IPS DF 4.7 (cell line): ENCODE measurements around the gene PTOV1.

Source experiments
- DNase-seq: peaks from one replicate; pipeline ENCODE4 v3.0.0-alpha.2; 2013; ENCODE audit warnings: low spot score; ENCODE audit errors: extremely low read depth

The PTOV1 gene

GRCh38 chr19:49888510-49888824 lies 37.5 kb downstream of the PTOV1 start:
- DNase-seq = no peak

DNA sequence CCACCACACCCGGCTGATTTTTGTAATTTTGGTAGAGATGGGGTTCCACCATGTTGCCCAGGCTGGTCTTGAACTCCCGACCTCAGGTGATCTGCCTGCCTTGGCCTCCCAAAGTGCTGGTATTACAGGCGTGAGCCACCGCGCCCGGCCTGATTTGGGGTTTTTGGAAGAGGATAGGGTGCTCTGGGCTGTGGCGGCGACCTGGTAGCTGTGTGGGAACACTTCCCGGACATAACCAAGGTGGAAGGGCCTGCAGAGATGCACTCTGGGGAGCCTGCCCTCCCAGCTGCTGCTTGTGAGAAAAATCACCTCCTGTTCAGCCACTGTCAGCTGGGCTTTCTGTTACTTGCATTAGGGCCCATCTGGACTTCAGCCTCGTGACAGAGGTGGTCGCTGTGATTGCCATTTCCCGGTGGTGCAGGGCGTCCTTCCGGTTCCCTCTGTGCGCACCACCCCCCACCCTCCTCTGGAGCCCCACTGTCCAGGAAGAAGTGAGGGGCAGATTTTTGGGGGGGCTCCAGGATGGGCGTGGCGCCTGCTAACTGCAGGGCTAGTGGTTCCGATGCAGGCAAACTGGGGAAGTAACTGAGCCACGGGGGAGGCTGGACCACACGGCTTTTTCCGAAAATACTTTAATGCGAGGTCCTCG lies 38.2 kb downstream of the PTOV1 start:
- no peak for DNase-seq

GRCh38 chr19:49889687-49890348 lies 38.9 kb downstream of the PTOV1 start:
- no peak for DNase-seq

DNA sequence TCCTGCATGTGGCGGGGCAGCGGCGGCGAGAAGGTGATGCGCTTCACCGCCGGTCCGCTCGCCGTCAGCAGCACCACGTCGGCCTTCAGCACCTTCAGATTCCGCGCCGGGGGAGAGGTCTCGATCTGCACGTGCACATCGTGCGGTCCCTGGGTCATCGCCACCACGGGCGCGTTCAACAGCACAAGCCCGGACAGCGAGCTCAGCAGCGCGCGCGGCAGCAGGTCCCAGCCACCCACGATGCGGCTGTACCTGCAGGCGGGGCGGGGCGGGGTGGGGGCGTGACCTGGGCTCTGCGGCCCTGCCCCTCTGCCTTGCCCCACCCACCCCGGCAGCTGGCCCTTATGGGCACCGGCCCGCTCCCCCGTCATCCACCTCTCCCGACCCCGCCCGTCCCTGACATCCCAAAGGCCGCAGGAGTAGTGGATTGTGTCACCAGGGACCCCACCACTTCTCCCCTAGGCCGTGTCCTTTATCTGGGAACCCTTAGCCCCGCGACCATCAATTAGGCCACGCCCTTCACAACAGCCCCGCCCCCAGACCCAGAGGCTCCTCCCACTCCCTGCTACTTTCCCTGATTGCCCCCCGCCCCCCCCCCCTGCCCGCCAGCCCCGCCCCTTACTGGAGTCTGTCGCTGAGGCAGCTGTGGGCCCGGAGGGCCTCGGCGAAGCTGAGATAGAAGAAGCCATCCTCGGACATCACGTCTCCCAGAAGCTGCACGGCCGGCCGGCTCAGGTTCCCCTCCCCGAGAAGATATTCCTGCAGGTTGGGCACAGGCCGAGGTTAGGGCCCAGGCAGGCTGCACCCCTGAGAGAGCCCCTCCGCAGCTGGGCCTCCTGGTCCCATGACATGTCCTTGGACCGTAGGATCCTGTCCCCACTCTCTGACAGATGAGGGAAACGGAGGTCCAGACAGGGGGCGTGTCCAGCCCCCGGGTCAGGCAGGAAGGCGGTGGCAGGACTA lies 39.7 kb downstream of the PTOV1 start:
- DNase-seq = no peak

- no peak for DNase-seq
Observed at GRCh38 chr19:49891393-49891792, 40.4 kb downstream of the PTOV1 start.

- no peak for DNase-seq
Observed at GRCh38 chr19:49892716-49893115, 41.8 kb downstream of the PTOV1 start.

- no peak for DNase-seq
Observed at GRCh38 chr19:49894011-49894664, 43.2 kb downstream of the PTOV1 start.

DNA sequence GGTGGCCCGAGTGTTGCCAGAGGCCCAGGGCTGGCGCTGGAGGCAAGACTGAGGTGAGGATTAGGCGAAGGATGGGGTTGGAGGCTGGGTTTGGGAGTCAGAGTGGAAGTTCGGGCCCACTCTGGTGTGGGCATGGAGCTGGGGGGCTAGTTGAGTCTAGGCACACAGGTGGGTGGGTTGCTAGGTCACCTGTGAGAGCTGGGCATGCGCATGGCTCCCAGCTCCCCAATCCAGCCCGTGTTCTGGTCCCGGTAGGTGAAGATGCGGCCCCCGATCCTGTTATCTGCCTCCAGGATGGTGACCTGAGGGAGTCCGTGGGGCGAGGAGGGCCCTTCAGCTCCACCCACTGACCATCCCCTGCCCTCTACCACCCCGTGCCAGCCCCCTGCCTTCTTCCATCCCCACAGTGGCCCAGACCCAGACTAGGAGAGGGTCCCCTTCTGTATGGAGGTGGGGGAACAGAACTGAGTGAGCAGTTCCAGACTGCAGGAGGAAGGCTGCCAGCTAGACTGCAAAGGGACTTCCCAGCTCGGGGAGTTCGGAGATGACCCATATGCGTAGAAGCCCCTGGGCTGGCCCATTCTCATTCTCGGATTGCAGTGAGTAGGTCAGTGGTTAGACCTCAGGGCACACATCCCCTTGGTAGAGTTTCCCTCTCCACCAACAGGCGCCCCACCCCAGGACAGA lies 44.1 kb downstream of the PTOV1 start:
- DNase-seq = no peak

- no peak for DNase-seq
Observed at GRCh38 chr19:49895566-49896297, 44.8 kb downstream of the PTOV1 start.

- DNase-seq = no peak
Observed at GRCh38 chr19:49896863-49897621, 46.1 kb downstream of the PTOV1 start, which contains the start of gene IL4I1. TSS of gene IL4I1 (minus strand) at chr19:49896887. CDS start at chr19:49896160, 727 bp downstream.

DNA sequence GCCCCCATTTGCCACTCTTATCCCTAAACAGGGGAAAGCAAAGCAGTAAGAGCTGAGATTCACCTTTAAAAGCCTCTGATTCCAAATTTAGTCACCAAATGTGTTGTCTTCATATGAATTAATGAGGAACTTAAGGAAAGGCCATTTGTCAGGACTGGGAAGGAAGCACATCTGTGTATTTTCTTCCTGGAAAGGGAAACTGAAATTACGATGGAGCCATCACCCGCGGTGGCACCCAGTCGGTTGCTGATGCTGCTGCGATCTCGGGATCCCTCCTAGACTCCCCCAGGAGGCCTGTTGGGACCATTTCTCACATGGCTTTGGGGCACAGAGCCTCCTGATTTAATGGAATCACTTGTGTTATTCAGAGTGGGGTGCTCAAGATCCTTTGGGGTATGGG lies 53.2 kb downstream of the PTOV1 start:
- DNase-seq = no peak

GRCh38 chr19:49906879-49907564 lies 56.1 kb downstream of the PTOV1 start:
- no peak for DNase-seq

- no peak for DNase-seq
Observed at GRCh38 chr19:49907745-49908446, 56.9 kb downstream of the PTOV1 start.

GRCh38 chr19:49908480-49909420 lies 57.8 kb downstream of the PTOV1 start:
- DNase-seq = no peak

DNA sequence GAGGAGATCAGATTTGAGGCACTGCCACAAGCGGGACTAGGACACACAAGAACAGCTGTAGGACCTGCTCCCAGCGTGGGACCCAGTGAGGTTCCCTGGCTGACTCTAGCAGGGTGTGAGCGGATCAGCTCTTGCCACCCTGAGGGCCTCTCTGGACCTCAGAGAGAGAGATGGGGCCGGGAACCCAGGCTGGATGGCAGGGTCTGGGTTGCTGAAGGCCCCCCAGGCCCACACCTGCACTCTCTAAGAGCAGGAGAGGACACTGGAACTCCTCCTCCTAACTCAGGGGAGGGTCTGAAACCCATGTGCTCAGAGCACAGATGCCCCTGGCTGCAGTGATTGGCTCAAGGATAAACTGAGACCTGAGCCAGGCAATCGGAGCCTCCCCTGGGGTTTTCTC lies 59.2 kb downstream of the PTOV1 start:
- no peak for DNase-seq
